Spleen (tissue), 11 donors: ENCODE measurements around the gene RPP30. TPM values are rescaled to one million over a fixed set of nuclear protein-coding genes. Genes with fewer than 3 reads are reported as not detected.

ENCODE experiments used
- DNase-seq: peaks from one replicate; pipeline ENCODE4 v3.0.0-alpha.2; 2020
- H3K27ac ChIP-seq, 8 donors: fragments of 200-600 bp; sonication (generic) in 7 of 8; 1 replicate in 4 of 8; 2 replicates in 4 of 8; pipeline versions ENCODE4 v1.5.0 to v1.8.0; 2016 to 2021; ENCODE audit warnings: inconsistent platforms in 4 of 8, mild to moderate bottlenecking in 4 of 8, moderate library complexity in 1 of 8
- H3K27me3 ChIP-seq, 7 donors: fragments of 200-600 bp; sonication (generic) in 6 of 7; replicated peaks in 1 of 7; 1 replicate in 4 of 7; 2 replicates in 3 of 7; pipeline versions ENCODE4 v1.5.0 to v1.8.0; 2016 to 2021; ENCODE audit warnings: inconsistent platforms in 3 of 7, mild to moderate bottlenecking in 1 of 7
- H3K36me3 ChIP-seq, 6 donors: fragments of 200-600 bp; sonication (generic) in 5 of 6; 1 replicate in 4 of 6; 2 replicates in 2 of 6; pipeline versions ENCODE4 v1.5.0 to v1.8.0; 2016 to 2021; ENCODE audit warnings: inconsistent platforms in 2 of 6
- H3K4me1 ChIP-seq, 6 donors: fragments of 200-600 bp; sonication (generic) in 5 of 6; 1 replicate in 3 of 6; 2 replicates in 3 of 6; pipeline versions ENCODE4 v1.5.0 to v1.8.0; 2016 to 2021; ENCODE audit warnings: inconsistent platforms in 3 of 6
- H3K4me3 ChIP-seq, 8 donors: fragments of 200-600 bp; sonication (generic) in 7 of 8; 1 replicate in 4 of 8; 2 replicates in 4 of 8; pipeline versions ENCODE4 v1.5.0 to v1.8.0; 2016 to 2021; ENCODE audit warnings: inconsistent platforms in 4 of 8, mild to moderate bottlenecking in 4 of 8, moderate library complexity in 2 of 8
- H3K9me3 ChIP-seq, 8 donors: fragments of 200-600 bp; sonication (generic) in 7 of 8; 1 replicate in 4 of 8; 2 replicates in 4 of 8; pipeline versions ENCODE4 v1.5.0 to v1.8.0; 2016 to 2021; ENCODE audit warnings: inconsistent platforms in 4 of 8
- CTCF ChIP-seq, 11 experiments: fragments of 200-600 bp in 7 of 11; fragments of 450-650 bp in 4 of 11; sonication (generic) in 4 of 11; IDR thresholded peaks in 8 of 11; conservative IDR thresholded peaks in 3 of 11; 1 replicate in 7 of 11; 2 replicates in 4 of 11; pipeline versions ENCODE4 v1.4.0 to v1.8.0; 2016 to 2021; ENCODE audit warnings: antibody characterized with exemption in 11 of 11, inconsistent platforms in 4 of 11, mild to moderate bottlenecking in 1 of 11
- POLR2A ChIP-seq, 3 donors: fragments of 450-650 bp; IDR thresholded peaks; one replicate each; pipeline ENCODE4 v1.5.1; 2017; ENCODE audit warnings: antibody characterized with exemption in 3 of 3, mild to moderate bottlenecking in 1 of 3
- POLR2AphosphoS5 ChIP-seq, 3 donors: sonication (generic); formaldehyde crosslinking; IDR thresholded peaks; one replicate each; pipeline ENCODE4 v1.5.1; 2017; ENCODE audit warnings: antibody characterized with exemption in 3 of 3
- WGBS, 5 donors: extraction: QIAGEN DNeasy Blood & Tissue Kit in 3 of 5; methylation state at CpG; one replicate each; pipeline versions ENCODE4 v1.1.5 to v1.1.7; 2013 to 2018; 5-methylcytosine and 5-hydroxymethylcytosine counted together
- intact Hi-C: fragments of 100-400 bp; cut with DNase I; formaldehyde crosslinking; loops from one replicate; pipeline ENCODE4 v1.15.0; 2023; ENCODE audit warnings: low total_unique reads
- polyA plus RNA-seq, 3 donors: library from polyadenylated mRNA; stranded (reverse); fragments of 200-250 nt; gene quantifications; one replicate each; pipeline ENCODE4 v1.2.1, GENCODE V29; 2013
- total RNA-seq, 7 donors: library from RNA; depleted of rRNA in 3 of 7; stranded (reverse); fragments of >200 nt in 3 of 7; fragmentation: NEBNext Ultra II Directional in 4 of 7; extraction: Animal tissue kit (Norgen Biotek cat#: 25700) in 4 of 7; gene quantifications; one replicate each; pipeline versions ENCODE4 v1.1.0 to v1.2.1, GENCODE V29; 2016 to 2021
- donor health status: healthy with polysubstance abuse.
- donor health status: DM: no; HTN: no; CAD: no; lungs with moderate emphysema.
- donor health status: DM: no; HTN: no; CAD: no.
- donor health status: Bipolar disorder and iron deficiency.
- donor health status: healthy.
- donor health status: DM: no; HTN: no; CAD: no.
- donor health status: DM: yes; HTN: yes; CAD: no.

RPP30 gene
- total and polyA plus RNA-seq, 10 donors = 23.7 to 44.9 (median 31.7) TPM

GRCh38 chr10:90905925-90906324 is 34.2 kb downstream of the RPP30 start:
- TF ChIP-seq POLR2A (IDR thresholded peaks at IDR 0.05) (no peak), POLR2AphosphoS5 (IDR thresholded peaks at IDR 0.05) (no peak), CTCF (IDR thresholded peaks at IDR 0.05 in 8 of 11, conservative IDR thresholded peaks at IDR 0.05 in 3 of 11) (no peak)
- Histone ChIP-seq H3K27ac (no peak overlapping the region), H3K4me1 (no peaks in the 10 kb centered on the region), H3K9me3 (no peaks in the 10 kb centered on the region), H3K4me3 (no peak overlapping the region), H3K36me3 (peaks cover 0 to 54% (median 9%) of the 10 kb centered on the region in 6 donors), H3K27me3 (no peaks in the 10 kb centered on the region)
- 69 to 86% (median 79%) methylated on average over 1 of the region's 1 CpG for WGBS, 5 donors
- DNase-seq = no peak
- intact Hi-C loops = no loop called here

DNA sequence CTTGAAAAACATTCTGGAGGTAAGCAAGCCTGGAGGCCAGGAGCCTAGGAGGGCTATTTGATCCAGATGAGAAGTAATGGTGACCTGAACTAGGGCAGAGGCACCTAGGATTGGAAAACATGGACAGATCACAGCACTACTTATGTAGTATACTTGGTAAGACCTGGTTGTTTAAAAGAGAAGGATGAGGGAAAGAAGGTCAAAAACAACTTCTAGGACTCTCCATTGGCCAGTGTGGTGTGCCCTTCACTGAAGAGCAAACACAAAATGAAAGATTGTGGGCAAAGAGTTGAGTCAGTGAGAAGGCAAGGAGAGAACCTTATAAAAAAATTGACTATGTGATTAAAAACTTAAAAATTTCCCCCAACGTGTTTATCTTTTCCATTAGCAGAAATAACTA is 34.8 kb downstream of the RPP30 start:
- H3K27ac ChIP-seq = no peak overlapping the region
- H3K36me3 ChIP-seq = peaks cover 0 to 48% (median 5%) of the 10 kb centered on the region in 6 donors
- H3K9me3 ChIP-seq = no peaks in the 10 kb centered on the region
- TF ChIP-seq POLR2AphosphoS5 (IDR thresholded peaks at IDR 0.05) = no peak
- no peaks in the 10 kb centered on the region for H3K27me3 ChIP-seq
- no peak overlapping the region for H3K4me3 ChIP-seq
- peaks cover 0 to 3% (median 2%) of the 10 kb centered on the region in 6 donors for H3K4me1 ChIP-seq
- intact Hi-C loops = no loop called here
- 70 to 88% (median 74%) methylated on average over 1 of the region's 1 CpG for WGBS, 5 donors
- DNase-seq = no peak

- Histone ChIP-seq H3K27ac (no peak overlapping the region), H3K36me3 (peaks cover 0 to 11% (median 0%) of the 10 kb centered on the region in 6 donors), H3K9me3 (no peaks in the 10 kb centered on the region), H3K4me1 (peaks cover 0 to 14% (median 6%) of the 10 kb centered on the region in 6 donors), H3K27me3 (no peaks in the 10 kb centered on the region), H3K4me3 (no peak overlapping the region)
- peak; percentile 59 for DNase-seq
- WGBS, 5 donors = 35 to 39% (median 38%) methylated on average over 12 of the region's 12 CpGs
- intact Hi-C loops = loop anchor here (5.0 kb wide), 1 partner anchor 341 kb away; no protein-coding TSS in a partner anchor
- no peak for TF ChIP-seq POLR2A (IDR thresholded peaks at IDR 0.05)
- TF ChIP-seq CTCF (IDR thresholded peaks at IDR 0.05 in 8 of 11, conservative IDR thresholded peaks at IDR 0.05 in 3 of 11) = peak in 10 of 11 experiments; percentile 59 to 85 (median 76)
- no peak for TF ChIP-seq POLR2AphosphoS5 (IDR thresholded peaks at IDR 0.05)
Measured at GRCh38 chr10:90911133-90912051, 39.6 kb downstream of the RPP30 start.

DNA sequence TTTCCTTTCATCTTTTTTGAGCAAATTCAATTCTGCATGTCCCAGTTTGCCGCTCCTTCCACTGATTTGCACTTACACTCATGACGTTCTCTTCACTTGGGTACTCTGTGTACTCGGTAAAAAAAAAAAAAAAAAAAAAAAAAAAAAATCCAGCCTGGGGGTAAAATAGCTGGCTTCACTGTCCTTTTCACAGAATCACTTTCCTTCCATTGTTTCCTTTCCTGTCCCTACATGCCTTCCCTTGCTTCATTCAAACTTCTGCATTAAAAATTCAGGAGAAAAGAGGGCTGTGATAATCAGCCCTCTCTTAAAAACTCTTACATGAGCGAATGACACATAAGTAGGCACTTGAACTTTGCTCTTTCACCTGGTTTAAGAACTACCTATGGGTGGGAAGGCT is 40.4 kb downstream of the RPP30 start:
- H3K9me3 ChIP-seq = no peaks in the 10 kb centered on the region
- no peak overlapping the region for H3K27ac ChIP-seq
- TF ChIP-seq POLR2AphosphoS5 (IDR thresholded peaks at IDR 0.05) (no peak), CTCF (IDR thresholded peaks at IDR 0.05 in 8 of 11, conservative IDR thresholded peaks at IDR 0.05 in 3 of 11) (no peak), POLR2A (IDR thresholded peaks at IDR 0.05) (no peak)
- intact Hi-C loops = loop anchor here (5.0 kb wide), 1 partner anchor 340 kb away; no protein-coding TSS in a partner anchor
- H3K4me1 ChIP-seq = peaks cover 0 to 14% (median 6%) of the 10 kb centered on the region in 6 donors
- peaks cover 0 to 10% (median 0%) of the 10 kb centered on the region in 6 donors for H3K36me3 ChIP-seq
- no peak overlapping the region for H3K4me3 ChIP-seq
- no peak for DNase-seq
- 65 to 78% (median 76%) methylated on average over 4 of the region's 4 CpGs for WGBS, 5 donors
- H3K27me3 ChIP-seq = no peaks in the 10 kb centered on the region
